GM12874 (cell line): Measurements from ENCODE around the gene TMCC3.

Experiments used
- CTCF ChIP-seq: IDR thresholded peaks from 2 replicates; pipeline ENCODE4 v1.5.1; 2011; ENCODE audit warnings: low read depth, mild to moderate bottlenecking, control low read depth, low read length, moderate library complexity; ENCODE audit not compliant: insufficient read depth

Gene TMCC3

GRCh38 chr12:94641283-94641682, 9.1 kb downstream of the TMCC3 start:
- TF ChIP-seq CTCF: no peak

GRCh38 chr12:94640134-94640928, 10.0 kb downstream of the TMCC3 start:
- TF ChIP-seq CTCF: no peak

GRCh38 chr12:94638521-94638920, 11.8 kb downstream of the TMCC3 start:
- no peak for TF ChIP-seq CTCF

- no peak for TF ChIP-seq CTCF
These were observed 12.8 kb downstream of the TMCC3 start for GRCh38 chr12:94637390-94638113.

GRCh38 chr12:94636462-94637085, 13.8 kb downstream of the TMCC3 start:
- TF ChIP-seq CTCF: no peak

- no peak for TF ChIP-seq CTCF
These were observed 15.6 kb downstream of the TMCC3 start for GRCh38 chr12:94634717-94635116.

GRCh38 chr12:94633401-94633800, 17.0 kb downstream of the TMCC3 start:
- TF ChIP-seq CTCF: no peak
